GM12892 (cell line): ENCODE results near the gene DDX3X. TPM values are rescaled to one million over a fixed set of nuclear protein-coding genes. Genes with fewer than 3 reads are reported as not detected.
"Not testable (repeated sequence)": the region's sequence is repeated elsewhere in the genome, so short reads cannot be mapped to it uniquely, and the experiment has no call there.

Experiments
- DNase-seq: peaks from one replicate; pipeline ENCODE4 v3.0.0; 2011; ENCODE audit not compliant: insufficient read length
- FAIRE-seq: peaks from 2 replicates; lab custom pipeline; 2011; peaks lifted over from hg19 to GRCh38; lab: Jason Lieb, UNC
- POLR2A ChIP-seq: IDR thresholded peaks from 2 replicates; pipeline ENCODE4 v1.6.1; 2011; ENCODE audit warnings: low read depth, low read length, control low read depth
- POLR2AphosphoS5 ChIP-seq: IDR thresholded peaks from 2 replicates; pipeline ENCODE4 v1.6.1; 2011; ENCODE audit warnings: low read depth, low read length, control low read depth
- TAF1 ChIP-seq: IDR thresholded peaks from 2 replicates; pipeline ENCODE4 v1.6.1; 2011; ENCODE audit warnings: low read depth, mild to moderate bottlenecking, control low read depth, low read length, borderline replicate concordance
- polyA plus RNA-seq: library from polyadenylated mRNA; unstranded; fragments of >200 nt; gene quantifications from one replicate; pipeline ENCODE4 v1.2.1, GENCODE V29; 2012; ENCODE audit warnings: missing spikeins, inconsistent platforms; ENCODE audit not compliant: missing spikeins

Gene DDX3X
- polyA plus RNA-seq: 141 TPM

- DNase-seq: peak; percentile 64
- FAIRE-seq: peak; percentile 100
- TF ChIP-seq POLR2A (peak; percentile 100), POLR2AphosphoS5 (peak; percentile 100), TAF1 (peak; percentile 94)
Measured at GRCh38 chrX:41333744-41334362, at the start of gene DDX3X. Gene DDX3X (plus strand): TSS chrX:41334162. CDS start chrX:41334253, 91 bp downstream.

- not testable (repeated sequence) for FAIRE-seq, DNase-seq
Measured at GRCh38 chrX:41285928-41286327, 48.0 kb upstream of the DDX3X start.

GRCh38 chrX:41288641-41289040 is 45.3 kb upstream of the DDX3X start:
- DNase-seq (no peak), FAIRE-seq (no peak)
- TF ChIP-seq TAF1 (no peak), POLR2A (no peak), POLR2AphosphoS5 (no peak)

- TF ChIP-seq POLR2AphosphoS5 (no peak), TAF1 (no peak), POLR2A (no peak)
- no peak for DNase-seq
- FAIRE-seq: no peak
Measured at GRCh38 chrX:41289095-41289494, 44.9 kb upstream of the DDX3X start.

DNA sequence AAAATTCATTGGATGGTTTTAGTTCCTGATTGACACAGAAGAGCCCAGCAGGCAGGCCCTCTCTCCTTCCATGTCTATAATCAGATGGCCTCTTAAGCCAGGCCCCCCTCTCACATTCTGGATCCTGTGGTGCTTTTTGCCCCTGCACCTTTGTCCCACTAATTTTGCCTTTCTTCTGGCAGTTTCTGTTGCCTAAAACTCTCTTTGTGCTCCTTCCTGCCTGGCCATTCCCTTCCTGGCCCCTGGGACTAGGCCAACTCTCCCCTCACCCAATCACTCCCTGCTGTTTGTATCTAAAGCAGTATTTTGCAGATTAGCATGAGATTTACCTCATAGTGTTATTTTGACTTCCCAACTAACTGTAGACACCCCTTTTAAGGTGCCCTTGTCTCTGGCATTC is 42.7 kb upstream of the DDX3X start:
- FAIRE-seq: no peak
- DNase-seq: no peak

DNA sequence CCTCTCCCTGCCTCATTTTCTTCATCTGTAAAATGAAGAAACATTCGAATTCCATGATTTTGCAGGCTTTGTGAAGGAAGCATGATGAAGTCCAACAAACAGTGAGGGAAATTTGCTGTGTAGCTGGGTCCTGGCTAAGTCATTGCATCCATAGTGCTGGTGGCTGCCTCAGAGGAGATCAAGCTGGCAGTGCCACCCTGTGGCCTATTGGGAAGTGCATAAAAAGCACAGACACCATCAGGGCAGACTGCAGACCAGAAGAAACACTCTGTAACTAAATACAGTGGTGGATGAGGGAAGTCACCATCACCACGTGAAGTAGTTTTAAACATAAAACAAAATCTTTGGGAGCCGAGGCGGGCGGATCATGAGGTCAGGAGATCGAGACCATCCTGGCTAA is 40.7 kb upstream of the DDX3X start:
- FAIRE-seq: peak; percentile 42
- DNase-seq: no peak
- TF ChIP-seq POLR2A (no peak), TAF1 (no peak), POLR2AphosphoS5 (no peak)

More for the DNA sequence above, 42.7 kb upstream of the DDX3X start:
- TF ChIP-seq POLR2AphosphoS5 (no peak), TAF1 (no peak), POLR2A (no peak)

GRCh38 chrX:41300758-41301437 is 33.1 kb upstream of the DDX3X start:
- TF ChIP-seq POLR2AphosphoS5 (no peak), POLR2A (no peak), TAF1 (no peak)
- FAIRE-seq (no peak), DNase-seq (no peak)

GRCh38 chrX:41301438-41301824 is 32.5 kb upstream of the DDX3X start:
- FAIRE-seq: no peak
- TF ChIP-seq POLR2A (no peak), TAF1 (no peak), POLR2AphosphoS5 (no peak)
- DNase-seq: no peak

GRCh38 chrX:41302370-41302769 is 31.6 kb upstream of the DDX3X start:
- no peak for TF ChIP-seq POLR2AphosphoS5
- no peak for TF ChIP-seq TAF1
- TF ChIP-seq POLR2A: no peak
- DNase-seq (no peak), FAIRE-seq (no peak)

DNA sequence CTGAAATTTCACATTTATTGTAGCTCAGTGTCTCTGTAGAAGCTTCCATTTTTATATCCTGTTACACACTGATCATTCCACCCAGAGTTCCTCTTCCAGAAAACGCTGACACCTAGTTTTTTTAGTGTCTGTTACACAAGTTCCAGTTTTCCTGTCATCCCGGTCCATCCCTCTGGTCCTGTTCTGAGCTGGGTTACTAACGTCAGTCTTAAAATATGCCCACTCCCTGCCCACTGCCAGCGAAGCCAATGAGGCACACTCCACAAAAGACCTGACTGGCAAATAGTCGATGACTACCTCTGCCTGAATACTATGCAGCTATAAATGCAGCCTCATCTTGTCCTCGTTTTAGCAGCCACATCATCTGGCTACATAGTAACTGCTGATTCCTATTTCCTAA is 30.9 kb upstream of the DDX3X start:
- FAIRE-seq (no peak), DNase-seq (no peak)
- TF ChIP-seq POLR2A: no peak
- TF ChIP-seq TAF1: no peak
- no peak for TF ChIP-seq POLR2AphosphoS5

GRCh38 chrX:41304178-41304577 is 29.8 kb upstream of the DDX3X start:
- DNase-seq (no peak), FAIRE-seq (no peak)
- TF ChIP-seq TAF1 (no peak), POLR2A (no peak), POLR2AphosphoS5 (no peak)
